PC-3 (cell line): ENCODE data around the gene C1orf159.

ENCODE experiments used
- CTCF ChIP-seq: fragments of 300-600 bp; sonication (generic); conservative IDR thresholded peaks from 2 replicates; pipeline ENCODE4 v1.5.1; 2017; ENCODE audit warnings: antibody characterized with exemption, low read depth, mild to moderate bottlenecking, low read length
- EZH2 ChIP-seq: fragments of 300-600 bp; sonication (generic); IDR thresholded peaks from one replicate; pipeline ENCODE4 v1.6.1; 2017; ENCODE audit warnings: antibody characterized with exemption, mild to moderate bottlenecking, low read length; ENCODE audit not compliant: unreplicated experiment
- EZH2phosphoT487 ChIP-seq: fragments of 300-600 bp; sonication (generic); IDR thresholded peaks from 2 replicates; pipeline ENCODE4 v1.6.1; 2018; ENCODE audit warnings: mild to moderate bottlenecking, antibody characterized with exemption, low read length, borderline replicate concordance

- TF ChIP-seq CTCF = no peak
- TF ChIP-seq EZH2phosphoT487 = no peak
- TF ChIP-seq EZH2 = no peak
Measured at GRCh38 chr1:1144122-1144842, 28.4 kb upstream of the C1orf159 start.
